ENCODE data around the gene TCF7. TPM values are rescaled to one million over a fixed set of nuclear protein-coding genes. Genes with fewer than 3 reads are reported as not detected.

TCF7 gene
- total RNA-seq, 1 donor from 2014 or later, result 7.0 TPM

DNA sequence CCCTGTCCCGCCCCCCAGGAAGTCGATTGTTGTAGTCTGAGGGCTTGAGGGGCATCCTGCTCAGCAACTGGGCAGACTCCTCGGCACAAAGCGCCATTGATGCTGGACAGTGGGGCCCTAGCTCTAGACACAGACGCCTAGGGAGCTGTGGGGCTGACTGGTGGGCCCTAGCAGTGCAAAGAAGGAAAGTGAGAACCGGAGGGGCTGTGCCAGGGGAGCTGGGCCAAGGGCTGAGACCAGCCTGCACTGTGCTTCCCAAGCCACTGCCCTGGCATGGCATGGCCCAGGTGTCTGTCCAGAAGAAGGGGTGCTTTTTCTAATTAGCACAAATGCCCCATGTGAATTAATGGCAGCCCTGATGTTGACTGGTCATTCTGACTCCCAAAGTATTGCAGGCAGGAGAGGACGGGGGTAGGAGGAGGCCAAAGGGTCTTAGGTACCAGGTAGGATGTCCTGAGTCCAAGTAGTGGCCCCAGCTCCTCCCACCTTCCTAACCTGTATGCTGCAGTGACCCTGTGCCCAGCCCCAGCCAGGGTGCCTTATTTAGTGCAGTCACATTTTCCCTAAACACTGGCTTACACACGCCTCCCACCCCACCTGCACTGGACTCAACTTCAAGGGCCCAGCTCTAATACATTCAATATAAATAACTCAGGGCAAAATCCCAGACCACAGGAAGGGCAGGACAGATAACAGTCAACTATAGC, 15.9 kb downstream of the TCF7 start:
- peaks cover 14% of the 10 kb centered on the region for H3K36me3 ChIP-seq
- H3K4me1 ChIP-seq, result peaks cover 39% of the 10 kb centered on the region
- peak; percentile 27 for DNase-seq
- TF ChIP-seq, protein P1, sequence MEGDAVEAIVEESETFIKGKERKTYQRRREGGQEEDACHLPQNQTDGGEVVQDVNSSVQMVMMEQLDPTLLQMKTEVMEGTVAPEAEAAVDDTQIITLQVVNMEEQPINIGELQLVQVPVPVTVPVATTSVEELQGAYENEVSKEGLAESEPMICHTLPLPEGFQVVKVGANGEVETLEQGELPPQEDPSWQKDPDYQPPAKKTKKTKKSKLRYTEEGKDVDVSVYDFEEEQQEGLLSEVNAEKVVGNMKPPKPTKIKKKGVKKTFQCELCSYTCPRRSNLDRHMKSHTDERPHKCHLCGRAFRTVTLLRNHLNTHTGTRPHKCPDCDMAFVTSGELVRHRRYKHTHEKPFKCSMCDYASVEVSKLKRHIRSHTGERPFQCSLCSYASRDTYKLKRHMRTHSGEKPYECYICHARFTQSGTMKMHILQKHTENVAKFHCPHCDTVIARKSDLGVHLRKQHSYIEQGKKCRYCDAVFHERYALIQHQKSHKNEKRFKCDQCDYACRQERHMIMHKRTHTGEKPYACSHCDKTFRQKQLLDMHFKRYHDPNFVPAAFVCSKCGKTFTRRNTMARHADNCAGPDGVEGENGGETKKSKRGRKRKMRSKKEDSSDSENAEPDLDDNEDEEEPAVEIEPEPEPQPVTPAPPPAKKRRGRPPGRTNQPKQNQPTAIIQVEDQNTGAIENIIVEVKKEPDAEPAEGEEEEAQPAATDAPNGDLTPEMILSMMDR (IDR thresholded peaks at IDR 0.05), result no peak
- intact Hi-C loops (cut with DNase I), result loop anchor here (10.0 kb wide), 1 partner anchor 86 kb away; no protein-coding TSS in a partner anchor
- no peak overlapping the region for H3K4me3 ChIP-seq
- H3K27ac ChIP-seq, result peak overlapping the region; percentile 51
- H3K9me3 ChIP-seq, result no peaks in the 10 kb centered on the region
- no peaks in the 10 kb centered on the region for H3K27me3 ChIP-seq
- ATAC-seq, result no peak

DNA sequence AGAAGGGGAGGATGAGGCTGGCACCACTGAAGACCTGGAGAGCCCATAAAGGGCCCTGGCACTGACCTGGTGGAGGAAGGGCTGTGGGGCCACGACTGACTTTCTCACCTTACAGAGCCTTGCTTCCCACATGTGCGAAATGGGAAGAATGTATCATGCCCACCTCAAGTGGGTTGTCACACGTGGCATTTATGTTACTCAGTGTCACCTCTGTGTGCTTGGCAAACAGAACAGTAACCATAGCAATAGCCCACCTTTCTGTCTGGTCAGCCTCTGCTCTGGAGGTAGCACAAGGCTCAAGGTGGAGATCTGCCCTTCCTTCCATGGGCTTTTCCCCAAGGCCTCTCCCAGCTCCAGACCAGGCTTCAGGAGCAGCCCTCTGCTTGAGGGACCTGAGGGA, 16.7 kb downstream of the TCF7 start:
- intact Hi-C loops (cut with DNase I), result loop anchor here (10.0 kb wide), 1 partner anchor 86 kb away; no protein-coding TSS in a partner anchor
- Histone ChIP-seq H3K4me3 (no peak overlapping the region), H3K9me3 (no peaks in the 10 kb centered on the region), H3K27ac (peak overlapping the region; percentile 47), H3K27me3 (no peaks in the 10 kb centered on the region), H3K36me3 (peaks cover 20% of the 10 kb centered on the region), H3K4me1 (peaks cover 31% of the 10 kb centered on the region)
- TF ChIP-seq, protein P1 (IDR thresholded peaks at IDR 0.05), result no peak
- no peak for ATAC-seq
- peak; percentile 35 for DNase-seq

DNA sequence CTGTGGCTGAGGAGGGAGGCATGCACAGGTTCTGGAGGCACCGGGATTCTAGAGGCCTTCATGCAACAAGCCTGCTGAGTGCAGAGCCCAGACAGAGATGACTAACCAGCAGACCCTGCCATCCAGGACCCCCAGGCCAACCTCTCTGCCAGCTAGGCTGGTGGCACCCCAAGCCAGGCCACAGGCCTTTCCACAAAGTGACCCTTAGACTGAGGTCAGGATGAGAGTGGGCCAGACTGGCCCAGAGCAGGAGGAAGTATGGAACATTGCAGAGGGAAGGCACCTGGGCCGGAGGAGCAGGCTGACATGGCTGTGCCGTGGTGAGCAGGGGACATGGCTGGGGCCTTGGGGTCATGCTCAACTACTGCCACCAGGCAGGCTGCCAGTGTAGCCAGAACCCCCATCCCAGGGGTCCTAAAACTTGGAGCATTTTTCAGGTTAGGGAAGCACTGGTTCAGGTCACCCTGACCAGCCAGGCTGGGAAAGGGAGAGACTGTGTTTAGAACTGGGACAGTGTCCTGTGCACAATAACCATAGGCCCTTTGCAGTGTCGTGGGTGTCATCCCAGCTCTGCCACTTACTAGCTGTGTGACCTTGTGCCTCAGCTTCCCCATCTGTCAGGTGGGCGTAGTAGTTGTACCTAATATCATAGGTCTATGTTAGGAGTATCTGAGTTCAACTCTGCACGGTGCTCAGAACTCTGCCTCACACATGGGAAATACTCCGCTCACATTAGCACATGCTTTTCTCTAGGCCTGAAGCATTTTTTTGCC, 17.3 kb downstream of the TCF7 start:
- ATAC-seq (no peak), DNase-seq (peak; percentile 52)
- H3K4me3 ChIP-seq, result no peak overlapping the region
- TF ChIP-seq, protein P1 (IDR thresholded peaks at IDR 0.05), result no peak
- H3K27me3 ChIP-seq, result no peaks in the 10 kb centered on the region
- H3K9me3 ChIP-seq, result no peaks in the 10 kb centered on the region
- H3K27ac ChIP-seq, result peak overlapping the region; percentile 47
- peaks cover 24% of the 10 kb centered on the region for H3K36me3 ChIP-seq
- peaks cover 29% of the 10 kb centered on the region for H3K4me1 ChIP-seq
- intact Hi-C loops (cut with DNase I), result loop anchor here (10.0 kb wide), 1 partner anchor 87 kb away; no protein-coding TSS in a partner anchor

DNA sequence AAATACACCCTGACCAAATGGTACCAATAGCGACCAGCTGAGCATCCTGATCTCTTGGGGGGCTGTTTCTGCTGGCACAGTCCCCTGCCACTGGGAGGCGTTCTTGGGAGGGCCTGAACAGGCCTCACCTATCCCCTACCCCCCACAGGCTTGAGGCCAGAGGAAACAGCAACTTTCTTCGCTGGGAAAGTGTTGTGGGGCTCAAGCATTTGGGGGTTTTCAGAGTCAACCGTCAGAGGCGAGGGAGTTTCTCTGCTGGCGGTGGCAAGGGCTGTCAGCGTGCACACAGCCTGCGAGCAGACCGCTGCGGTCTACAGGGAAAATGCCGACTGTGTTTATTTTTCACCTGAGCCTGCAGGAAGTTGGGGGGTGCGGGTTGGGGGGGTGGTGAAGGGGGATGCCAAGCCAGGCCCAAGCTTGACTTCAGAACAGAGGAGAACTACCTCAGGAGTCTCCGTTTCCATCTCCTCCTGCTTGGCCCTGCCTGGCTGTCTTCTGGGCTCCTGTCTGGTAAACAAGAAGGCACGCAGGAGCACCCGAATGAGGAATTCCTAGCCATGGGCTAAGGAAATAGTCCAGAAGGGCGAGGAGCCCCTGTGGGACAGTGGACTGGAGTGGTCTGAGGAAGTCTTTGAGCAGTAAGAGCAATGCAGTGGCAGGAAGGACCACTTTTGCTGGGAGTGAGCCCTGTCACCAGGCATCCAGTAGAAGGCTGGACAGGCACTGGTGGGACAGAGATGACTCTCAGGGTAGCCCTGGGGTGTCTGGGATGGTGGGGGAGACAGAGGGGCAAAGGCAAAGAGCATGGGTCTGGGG, 18.1 kb downstream of the TCF7 start:
- TF ChIP-seq, protein P1 (IDR thresholded peaks at IDR 0.05), result no peak
- ATAC-seq (no peak), DNase-seq (peak; percentile 51)
- Histone ChIP-seq H3K27ac (no peak overlapping the region), H3K9me3 (no peaks in the 10 kb centered on the region), H3K4me1 (peaks cover 22% of the 10 kb centered on the region), H3K4me3 (no peak overlapping the region), H3K36me3 (peaks cover 24% of the 10 kb centered on the region), H3K27me3 (no peaks in the 10 kb centered on the region)
- intact Hi-C loops (cut with DNase I), result loop anchor here (10.0 kb wide), 1 partner anchor 88 kb away; no protein-coding TSS in a partner anchor

All from upper lobe of right lung (tissue), 1 donor.